Gastroesophageal sphincter (tissue), 3 donors: Measurements from ENCODE around the gene SPECC1L.

Source experiments
- POLR2AphosphoS5 ChIP-seq: sonication (generic); formaldehyde crosslinking; IDR thresholded peaks from one replicate; pipeline ENCODE4 v1.6.1; 2017; ENCODE audit warnings: antibody characterized with exemption
- TF ChIP-seq, protein P1 (sequence below), 4 experiments: fragments of 200-600 bp in 2 of 4; fragments of 450-650 bp in 2 of 4; sonication (generic) in 1 of 4; IDR thresholded peaks; one replicate each; pipeline ENCODE4 v1.5.1; 2017 to 2019; ENCODE audit warnings: antibody characterized with exemption in 4 of 4, mild to moderate bottlenecking in 2 of 4, moderate library complexity in 2 of 4

DNA sequence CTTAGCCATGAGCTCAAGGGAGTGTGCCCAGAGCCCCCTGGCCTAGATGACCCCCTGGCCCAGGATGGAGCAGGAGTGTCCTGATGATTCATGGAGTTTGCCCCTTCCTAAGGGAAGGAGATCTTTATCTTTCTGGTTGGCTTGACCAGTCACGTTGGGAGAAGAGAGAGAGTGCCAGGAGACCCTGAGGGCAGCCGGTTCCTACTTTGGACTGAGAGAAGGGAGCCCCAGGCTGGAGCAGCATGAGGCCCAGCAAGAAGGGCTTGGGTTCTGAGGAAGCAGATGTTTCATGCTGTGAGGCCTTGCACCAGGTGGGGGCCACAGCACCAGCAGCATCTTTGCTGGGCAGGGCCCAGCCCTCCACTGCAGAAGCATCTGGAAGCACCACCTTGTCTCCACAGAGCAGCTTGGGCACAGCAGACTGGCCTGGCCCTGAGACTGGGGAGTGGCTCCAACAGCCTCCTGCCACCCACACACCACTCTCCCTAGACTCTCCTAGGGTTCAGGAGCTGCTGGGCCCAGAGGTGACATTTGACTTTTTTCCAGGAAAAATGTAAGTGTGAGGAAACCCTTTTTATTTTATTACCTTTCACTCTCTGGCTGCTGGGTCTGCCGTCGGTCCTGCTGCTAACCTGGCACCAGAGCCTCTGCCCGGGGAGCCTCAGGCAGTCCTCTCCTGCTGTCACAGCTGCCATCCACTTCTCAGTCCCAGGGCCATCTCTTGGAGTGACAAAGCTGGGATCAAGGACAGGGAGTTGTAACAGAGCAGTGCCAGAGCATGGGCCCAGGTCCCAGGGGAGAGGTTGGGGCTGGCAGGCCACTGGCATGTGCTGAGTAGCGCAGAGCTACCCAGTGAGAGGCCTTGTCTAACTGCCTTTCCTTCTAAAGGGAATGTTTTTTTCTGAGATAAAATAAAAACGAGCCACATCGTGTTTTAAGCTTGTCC, 171.0 kb downstream of the SPECC1L start:
- TF ChIP-seq, protein P1, sequence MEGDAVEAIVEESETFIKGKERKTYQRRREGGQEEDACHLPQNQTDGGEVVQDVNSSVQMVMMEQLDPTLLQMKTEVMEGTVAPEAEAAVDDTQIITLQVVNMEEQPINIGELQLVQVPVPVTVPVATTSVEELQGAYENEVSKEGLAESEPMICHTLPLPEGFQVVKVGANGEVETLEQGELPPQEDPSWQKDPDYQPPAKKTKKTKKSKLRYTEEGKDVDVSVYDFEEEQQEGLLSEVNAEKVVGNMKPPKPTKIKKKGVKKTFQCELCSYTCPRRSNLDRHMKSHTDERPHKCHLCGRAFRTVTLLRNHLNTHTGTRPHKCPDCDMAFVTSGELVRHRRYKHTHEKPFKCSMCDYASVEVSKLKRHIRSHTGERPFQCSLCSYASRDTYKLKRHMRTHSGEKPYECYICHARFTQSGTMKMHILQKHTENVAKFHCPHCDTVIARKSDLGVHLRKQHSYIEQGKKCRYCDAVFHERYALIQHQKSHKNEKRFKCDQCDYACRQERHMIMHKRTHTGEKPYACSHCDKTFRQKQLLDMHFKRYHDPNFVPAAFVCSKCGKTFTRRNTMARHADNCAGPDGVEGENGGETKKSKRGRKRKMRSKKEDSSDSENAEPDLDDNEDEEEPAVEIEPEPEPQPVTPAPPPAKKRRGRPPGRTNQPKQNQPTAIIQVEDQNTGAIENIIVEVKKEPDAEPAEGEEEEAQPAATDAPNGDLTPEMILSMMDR (IDR thresholded peaks at IDR 0.05): no peak
- TF ChIP-seq POLR2AphosphoS5: no peak
